Transverse colon (tissue), 4 donors: ENCODE data around the gene ARHGAP40. TPM values are rescaled to one million over a fixed set of nuclear protein-coding genes. Genes with fewer than 3 reads are reported as not detected.

Source experiments
- DNase-seq: peaks from one replicate; pipeline ENCODE4 v3.0.0-alpha.2; 2019
- H3K27ac ChIP-seq, 4 donors: fragments of 200-600 bp; sonication (generic); 2 replicates each; pipeline ENCODE4 v1.5.1; 2016 to 2018; ENCODE audit warnings: inconsistent platforms in 4 of 4
- H3K27me3 ChIP-seq: fragments of 200-600 bp; sonication (generic); 2 replicates; pipeline ENCODE4 v1.5.1; 2017; ENCODE audit warnings: inconsistent platforms
- H3K36me3 ChIP-seq, 4 donors: fragments of 200-600 bp; sonication (generic); 2 replicates each; pipeline ENCODE4 v1.5.1; 2017 to 2019; ENCODE audit warnings: inconsistent platforms in 4 of 4
- H3K4me1 ChIP-seq, 4 donors: fragments of 200-600 bp; sonication (generic); 2 replicates each; pipeline ENCODE4 v1.5.1; 2017 to 2020; ENCODE audit warnings: inconsistent platforms in 4 of 4
- H3K4me3 ChIP-seq, 4 donors: fragments of 200-600 bp; sonication (generic); 1 replicate in 1 of 4; 2 replicates in 3 of 4; pipeline versions ENCODE4 v1.5.1 to v1.6.1; 2017 to 2019; ENCODE audit warnings: inconsistent platforms in 4 of 4
- H3K9me3 ChIP-seq, 2 donors: fragments of 200-600 bp; sonication (generic); 2 replicates each; pipeline ENCODE4 v1.5.1; 2017 to 2019; ENCODE audit warnings: inconsistent platforms in 2 of 2
- CTCF ChIP-seq, 5 experiments: fragments of 200-600 bp in 3 of 5; fragments of 450-650 bp in 2 of 5; sonication (generic) in 3 of 5; IDR thresholded peaks; 1 replicate in 2 of 5; 2 replicates in 3 of 5; pipeline ENCODE4 v1.5.1; 2016 to 2017; ENCODE audit warnings: antibody characterized with exemption in 5 of 5, inconsistent platforms in 3 of 5, mild to moderate bottlenecking in 2 of 5, moderate library complexity in 1 of 5
- EP300 ChIP-seq: sonication (generic); formaldehyde crosslinking; IDR thresholded peaks from one replicate; pipeline ENCODE4 v1.6.1; 2017; ENCODE audit warnings: antibody characterized with exemption, low read depth
- POLR2A ChIP-seq: fragments of 450-650 bp; IDR thresholded peaks from one replicate; pipeline ENCODE4 v1.6.1; 2016; ENCODE audit warnings: antibody characterized with exemption, mild to moderate bottlenecking, moderate library complexity
- POLR2AphosphoS5 ChIP-seq, 3 donors: sonication (generic); formaldehyde crosslinking; IDR thresholded peaks; one replicate each; pipeline ENCODE4 v1.6.1; 2016; ENCODE audit warnings: antibody characterized with exemption in 3 of 3
- WGBS, 2 donors: methylation state at CpG; one replicate each; pipeline ENCODE4 v1.1.5; 2018; ENCODE audit warnings: low coverage in 1 of 2; 5-methylcytosine and 5-hydroxymethylcytosine counted together
- in situ Hi-C, 4 donors: fragments of 200-750 bp; cut with MboI; loops; one replicate each; pipeline versions ENCODE4 v1.15.0 to v1.15.1; 2017; ENCODE audit warnings: low sequenced_read_pairs in 3 of 4, low pct_ligation_motif_present in 1 of 4, low pct_unique_long_range_greater_than_20kb in 1 of 4
- intact Hi-C: fragments of 100-400 bp; cut with DNase I; formaldehyde crosslinking; loops from one replicate; pipeline ENCODE4 v1.15.1; 2023; ENCODE audit warnings: low total_unique reads
- total RNA-seq, 4 donors: library from RNA; depleted of rRNA; stranded (reverse); fragments of >200 nt; gene quantifications; one replicate each; pipeline ENCODE4 v1.1.0, GENCODE V29; 2016

Gene ARHGAP40
- total RNA-seq, 4 donors from 2014 or later: not detected

GRCh38 chr20:38600057-38600456 is 1.6 kb upstream of the ARHGAP40 start:
- no peaks in the 10 kb centered on the region for H3K36me3 ChIP-seq
- no peak for DNase-seq
- TF ChIP-seq CTCF (IDR thresholded peaks at IDR 0.05): no peak
- no peak for TF ChIP-seq POLR2A
- TF ChIP-seq POLR2AphosphoS5 (IDR thresholded peaks at IDR 0.05): no peak
- TF ChIP-seq EP300: no peak
- no peak overlapping the region for H3K27ac ChIP-seq
- no peak overlapping the region for H3K4me3 ChIP-seq
- WGBS, 2 donors: 100% methylated on average over 1 of the region's 1 CpG
- peaks cover 0 to 3% (median 0%) of the 10 kb centered on the region in 4 donors for H3K4me1 ChIP-seq
- intact Hi-C loops: no loop called here
- in situ Hi-C loops: no loop called here
- no peaks in the 10 kb centered on the region for H3K9me3 ChIP-seq
- H3K27me3 ChIP-seq: peaks cover 46% of the 10 kb centered on the region

- WGBS, 2 donors: 43% methylated on average over 5 of the region's 5 CpGs; no CpG with 5 or more reads in 1 of the 2 donors
- Histone ChIP-seq H3K27me3 (peaks cover 59% of the 10 kb centered on the region), H3K4me1 (peaks cover 0 to 3% (median 0%) of the 10 kb centered on the region in 4 donors), H3K36me3 (no peaks in the 10 kb centered on the region), H3K4me3 (no peak overlapping the region), H3K9me3 (no peaks in the 10 kb centered on the region), H3K27ac (no peak overlapping the region)
- intact Hi-C loops: no loop called here
- TF ChIP-seq EP300: no peak
- no peak for TF ChIP-seq POLR2A
- no peak for DNase-seq
- in situ Hi-C loops: no loop called here
Measured at GRCh38 chr20:38602185-38602581, 574 bp downstream of the ARHGAP40 start.

GRCh38 chr20:38603286-38603685 is 1.7 kb downstream of the ARHGAP40 start:
- in situ Hi-C loops: no loop called here
- WGBS, 2 donors: 50 to 69% methylated on average over 2 to 3 of the region's 3 CpGs
- no peak overlapping the region for H3K27ac ChIP-seq
- no peaks in the 10 kb centered on the region for H3K9me3 ChIP-seq
- no peak overlapping the region for H3K4me3 ChIP-seq
- intact Hi-C loops: no loop called here
- DNase-seq: no peak
- peaks cover 64% of the 10 kb centered on the region for H3K27me3 ChIP-seq
- H3K36me3 ChIP-seq: no peaks in the 10 kb centered on the region
- TF ChIP-seq CTCF (IDR thresholded peaks at IDR 0.05): no peak
- no peak for TF ChIP-seq POLR2AphosphoS5 (IDR thresholded peaks at IDR 0.05)
- no peak for TF ChIP-seq EP300
- TF ChIP-seq POLR2A: no peak
- H3K4me1 ChIP-seq: peaks cover 0 to 3% (median 0%) of the 10 kb centered on the region in 4 donors

- no peak overlapping the region for H3K4me3 ChIP-seq
- DNase-seq: no peak
- no peak for TF ChIP-seq CTCF (IDR thresholded peaks at IDR 0.05)
- no peak for TF ChIP-seq POLR2A
- TF ChIP-seq EP300: no peak
- no peak for TF ChIP-seq POLR2AphosphoS5 (IDR thresholded peaks at IDR 0.05)
- 31 to 34% methylated on average over 3 to 4 of the region's 4 CpGs for WGBS, 2 donors
- H3K27ac ChIP-seq: no peak overlapping the region
- H3K27me3 ChIP-seq: peaks cover 64% of the 10 kb centered on the region
- in situ Hi-C loops: no loop called here
- peaks cover 0 to 3% (median 0%) of the 10 kb centered on the region in 4 donors for H3K4me1 ChIP-seq
- H3K36me3 ChIP-seq: no peaks in the 10 kb centered on the region
- no peaks in the 10 kb centered on the region for H3K9me3 ChIP-seq
- intact Hi-C loops: no loop called here
Measured at GRCh38 chr20:38604873-38605303, 3.3 kb downstream of the ARHGAP40 start.

- H3K9me3 ChIP-seq: no peaks in the 10 kb centered on the region
- no peaks in the 10 kb centered on the region for H3K36me3 ChIP-seq
- H3K27me3 ChIP-seq: peaks cover 40% of the 10 kb centered on the region
- WGBS, 2 donors: 44 to 48% methylated on average over 6 to 12 of the region's 12 CpGs
- H3K4me3 ChIP-seq: no peak overlapping the region
- TF ChIP-seq POLR2AphosphoS5 (IDR thresholded peaks at IDR 0.05) (no peak), EP300 (no peak), POLR2A (no peak), CTCF (IDR thresholded peaks at IDR 0.05) (no peak)
- in situ Hi-C loops: no loop called here
- DNase-seq: no peak
- H3K27ac ChIP-seq: no peak overlapping the region
- intact Hi-C loops: no loop called here
- H3K4me1 ChIP-seq: no peaks in the 10 kb centered on the region
Measured at GRCh38 chr20:38607351-38607750, 5.7 kb downstream of the ARHGAP40 start.
